ACHN (cell line): ENCODE measurements around the gene NOS3.

ENCODE experiments used
- DNase-seq: peaks from one replicate; pipeline ENCODE4 v3.0.0-alpha.2; 2015
- in situ Hi-C: cut with HindIII; loops from 2 replicates; pipeline ENCODE4 v1.10.0; 2017; ENCODE audit warnings: low sequenced_read_pairs, low pct_ligation_motif_present, low pct_unique_long_range_greater_than_20kb

Gene NOS3

GRCh38 chr7:150990416-150991186, at the start of gene NOS3:
TSS of gene NOS3 (plus strand) at chr7:150991017. CDS start at chr7:150993804, 2,787 bp downstream.
- DNase-seq = no peak

GRCh38 chr7:150941351-150942000, 49.3 kb upstream of the NOS3 start:
- no peak for DNase-seq
- in situ Hi-C loops = no loop called here

More at GRCh38 chr7:150990416-150991186, at the start of gene NOS3:
- in situ Hi-C loops = no loop called here

GRCh38 chr7:150942001-150942590, 48.7 kb upstream of the NOS3 start:
- in situ Hi-C loops = no loop called here
- no peak for DNase-seq

- DNase-seq = no peak
- in situ Hi-C loops = no loop called here
These were observed 48.0 kb upstream of the NOS3 start for GRCh38 chr7:150942591-150943452.

GRCh38 chr7:150943453-150943814, 47.4 kb upstream of the NOS3 start:
- in situ Hi-C loops = no loop called here
- DNase-seq = no peak

- in situ Hi-C loops = no loop called here
- DNase-seq = no peak
These were observed 46.5 kb upstream of the NOS3 start for GRCh38 chr7:150944066-150945042.

GRCh38 chr7:150945171-150945852, 45.5 kb upstream of the NOS3 start:
- in situ Hi-C loops = no loop called here
- no peak for DNase-seq

- in situ Hi-C loops = no loop called here
- no peak for DNase-seq
These were observed 44.9 kb upstream of the NOS3 start for GRCh38 chr7:150945853-150946420.

GRCh38 chr7:150946421-150947240, 44.2 kb upstream of the NOS3 start:
- DNase-seq = no peak
- in situ Hi-C loops = no loop called here

GRCh38 chr7:150947241-150947745, 43.5 kb upstream of the NOS3 start:
- in situ Hi-C loops = no loop called here
- no peak for DNase-seq

- in situ Hi-C loops = no loop called here
- DNase-seq = no peak
These were observed 42.8 kb upstream of the NOS3 start for GRCh38 chr7:150947761-150948651.

- in situ Hi-C loops = no loop called here
- no peak for DNase-seq
These were observed 42.0 kb upstream of the NOS3 start for GRCh38 chr7:150948791-150949251.

- in situ Hi-C loops = no loop called here
- DNase-seq = no peak
These were observed 41.3 kb upstream of the NOS3 start for GRCh38 chr7:150949564-150949963.

- DNase-seq = no peak
- in situ Hi-C loops = no loop called here
These were observed 40.8 kb upstream of the NOS3 start for GRCh38 chr7:150949971-150950491.
